T-helper 2 cell treated with Interferon-gamma antibody and Interleukin-4, amounts not matched to agents 100 ng/mL and 5 ng/mL, for 36 hours (primary cell): ENCODE results near the gene FAM174A. TPM values are rescaled to one million over a fixed set of nuclear protein-coding genes. Genes with fewer than 3 reads are reported as not detected.
"Not testable (repeated sequence)": the region's sequence is repeated elsewhere in the genome, so short reads cannot be mapped to it uniquely, and the experiment has no call there.

Source experiments
- intact Hi-C: fragments of 100-400 bp; cut with micrococcal nuclease; formaldehyde crosslinking; loops from one replicate; pipeline ENCODE4 v1.15.1; 2023
- total RNA-seq: library from RNA; stranded (reverse); gene quantifications from 2 replicates; pipeline ENCODE4 v1.2.3, GENCODE V29; 2022

The FAM174A gene
- total RNA-seq, 1 donor from 2014 or later: 5.9 TPM

- intact Hi-C loops: no loop called here
These were observed 40.6 kb downstream of the FAM174A start for GRCh38 chr5:100575815-100576214.

GRCh38 chr5:100576217-100576751 lies 41.1 kb downstream of the FAM174A start:
- intact Hi-C loops: no loop called here

GRCh38 chr5:100577506-100577905 lies 42.3 kb downstream of the FAM174A start:
- intact Hi-C loops: no loop called here

- intact Hi-C loops: no loop called here
These were observed 48.9 kb downstream of the FAM174A start for GRCh38 chr5:100584069-100584468.

- intact Hi-C loops: no loop called here
These were observed 49.7 kb downstream of the FAM174A start for GRCh38 chr5:100584889-100585288.

- intact Hi-C loops: no loop called here
These were observed 55.7 kb downstream of the FAM174A start for GRCh38 chr5:100590867-100591266.

- intact Hi-C loops: no loop called here
These were observed 60.1 kb downstream of the FAM174A start for GRCh38 chr5:100595152-100595811.

- intact Hi-C loops: no loop called here
These were observed 60.6 kb downstream of the FAM174A start for GRCh38 chr5:100595812-100596173.

GRCh38 chr5:100598446-100598845 lies 63.3 kb downstream of the FAM174A start:
- intact Hi-C loops: no loop called here

GRCh38 chr5:100600298-100600994 lies 65.3 kb downstream of the FAM174A start:
- intact Hi-C loops: no loop called here

GRCh38 chr5:100603141-100603540 lies 68.0 kb downstream of the FAM174A start:
- intact Hi-C loops: no loop called here

- intact Hi-C loops: not testable (repeated sequence)
These were observed 68.8 kb downstream of the FAM174A start for GRCh38 chr5:100604021-100604420.

- intact Hi-C loops: no loop called here
These were observed 74.4 kb downstream of the FAM174A start for GRCh38 chr5:100609594-100609993.

GRCh38 chr5:100614308-100614707 lies 79.1 kb downstream of the FAM174A start:
- intact Hi-C loops: no loop called here

GRCh38 chr5:100615362-100615761 lies 80.2 kb downstream of the FAM174A start:
- intact Hi-C loops: no loop called here

- intact Hi-C loops: no loop called here
These were observed 81.1 kb downstream of the FAM174A start for GRCh38 chr5:100616291-100616690.

- intact Hi-C loops: no loop called here
These were observed 81.8 kb downstream of the FAM174A start for GRCh38 chr5:100616981-100617380.

GRCh38 chr5:100623719-100624118 lies 88.5 kb downstream of the FAM174A start:
- intact Hi-C loops: loop anchor here (2.0 kb wide), 2 partner anchors 279 to 421 kb away; partner anchors contain the start of gene ST8SIA4

GRCh38 chr5:100634937-100635534 lies 99.9 kb downstream of the FAM174A start:
- intact Hi-C loops: no loop called here
